Spinal cord (tissue), 10 donors: ENCODE results near the gene LYPD6. TPM values are rescaled to one million over a fixed set of nuclear protein-coding genes. Genes with fewer than 3 reads are reported as not detected.
A peak's percentile ranks its signal among the peaks of the same experiment; 100 is the strongest.

Experiments used
- DNase-seq, 6 donors: peaks; one replicate each; pipeline versions ENCODE4 v3.0.0 to v3.0.0-alpha.2; 2013 to 2015; ENCODE audit warnings: low spot score in 6 of 6, low read depth in 4 of 6
- H3K27ac ChIP-seq: one replicate; pipeline ENCODE4 v1.5.1; 2013; ENCODE audit warnings: low read depth, low read length, control low read depth
- H3K27me3 ChIP-seq: one replicate; pipeline ENCODE4 v1.6.1; 2013; ENCODE audit warnings: low read length; ENCODE audit not compliant: control insufficient read depth, insufficient read depth
- H3K36me3 ChIP-seq: one replicate; pipeline ENCODE4 v1.6.1; 2013; ENCODE audit warnings: low read length; ENCODE audit not compliant: control insufficient read depth, insufficient read depth
- H3K4me1 ChIP-seq: one replicate; pipeline ENCODE4 v1.6.1; 2013; ENCODE audit warnings: low read length; ENCODE audit not compliant: control insufficient read depth, insufficient read depth
- H3K4me3 ChIP-seq: one replicate; pipeline ENCODE4 v1.5.1; 2013; ENCODE audit warnings: low read depth, low read length, control low read depth
- H3K9me3 ChIP-seq: one replicate; pipeline ENCODE4 v1.6.1; 2013; ENCODE audit warnings: low read length; ENCODE audit not compliant: control insufficient read depth, insufficient read depth
- WGBS: methylation state at CpG from one replicate; pipeline ENCODE4 v1.1.5; 2013; ENCODE audit warnings: missing lambda C conversion rate; ENCODE audit not compliant: insufficient coverage; 5-methylcytosine and 5-hydroxymethylcytosine counted together
- polyA plus RNA-seq, 2 donors: library from polyadenylated mRNA; unstranded; fragments of 120-200 nt; gene quantifications; one replicate each; pipeline ENCODE4 v1.2.1, GENCODE V29; 2013; ENCODE audit not compliant: insufficient read length in 2 of 2
- total RNA-seq, 2 donors: library from RNA; depleted of rRNA in 1 of 2; stranded (reverse); fragments of 120-200 nt in 1 of 2; fragments of >200 nt in 1 of 2; gene quantifications; one replicate each; pipeline versions ENCODE4 v1.2.3 to v1.2.4, GENCODE V29; 2013 to 2014
- donor health status: healthy.

LYPD6 gene
- total and polyA plus RNA-seq, 4 donors: 31.0 to 44.8 (median 39.1) TPM

GRCh38 chr2:149415086-149415485 lies 84.7 kb downstream of the LYPD6 start:
- WGBS: 50% methylated on average over 1 of the region's 1 CpG

GRCh38 chr2:149418065-149418464 lies 87.7 kb downstream of the LYPD6 start:
- H3K27me3 ChIP-seq: no peaks in the 10 kb centered on the region
- no peak for DNase-seq
- no peaks in the 10 kb centered on the region for H3K36me3 ChIP-seq
- H3K4me1 ChIP-seq: no peaks in the 10 kb centered on the region
- no peaks in the 10 kb centered on the region for H3K9me3 ChIP-seq
- 60% methylated on average over 1 of the region's 5 CpGs for WGBS
- H3K4me3 ChIP-seq: no peak overlapping the region
- H3K27ac ChIP-seq: no peak overlapping the region

More at GRCh38 chr2:149415086-149415485, 84.7 kb downstream of the LYPD6 start:
- Histone ChIP-seq H3K27me3 (no peaks in the 10 kb centered on the region), H3K36me3 (no peaks in the 10 kb centered on the region), H3K9me3 (no peaks in the 10 kb centered on the region), H3K27ac (no peak overlapping the region), H3K4me3 (no peak overlapping the region), H3K4me1 (no peaks in the 10 kb centered on the region)
- DNase-seq: peak in 1 of 6 donors; percentile 59

GRCh38 chr2:149420053-149420963 lies 89.9 kb downstream of the LYPD6 start:
- 67% methylated on average over 9 of the region's 13 CpGs for WGBS
- H3K9me3 ChIP-seq: no peaks in the 10 kb centered on the region
- no peak overlapping the region for H3K27ac ChIP-seq
- DNase-seq: peak in 1 of 6 donors; percentile 51
- no peaks in the 10 kb centered on the region for H3K36me3 ChIP-seq
- no peak overlapping the region for H3K4me3 ChIP-seq
- H3K4me1 ChIP-seq: no peaks in the 10 kb centered on the region
- no peaks in the 10 kb centered on the region for H3K27me3 ChIP-seq

- 56% methylated on average over 2 of the region's 4 CpGs for WGBS
- no peaks in the 10 kb centered on the region for H3K27me3 ChIP-seq
- DNase-seq: no peak
- H3K4me3 ChIP-seq: no peak overlapping the region
- H3K36me3 ChIP-seq: no peaks in the 10 kb centered on the region
- no peaks in the 10 kb centered on the region for H3K9me3 ChIP-seq
- H3K4me1 ChIP-seq: no peaks in the 10 kb centered on the region
- no peak overlapping the region for H3K27ac ChIP-seq
Measured at GRCh38 chr2:149421791-149422190, 91.4 kb downstream of the LYPD6 start.

- no peaks in the 10 kb centered on the region for H3K27me3 ChIP-seq
- no peaks in the 10 kb centered on the region for H3K9me3 ChIP-seq
- WGBS: 100% methylated on average over 1 of the region's 2 CpGs
- H3K4me1 ChIP-seq: no peaks in the 10 kb centered on the region
- H3K4me3 ChIP-seq: no peak overlapping the region
- H3K27ac ChIP-seq: no peak overlapping the region
- H3K36me3 ChIP-seq: no peaks in the 10 kb centered on the region
- no peak for DNase-seq
Measured at GRCh38 chr2:149422337-149422990, 92.1 kb downstream of the LYPD6 start.

- no peak overlapping the region for H3K4me3 ChIP-seq
- no peak overlapping the region for H3K27ac ChIP-seq
- no peaks in the 10 kb centered on the region for H3K27me3 ChIP-seq
- H3K9me3 ChIP-seq: no peaks in the 10 kb centered on the region
- H3K36me3 ChIP-seq: no peaks in the 10 kb centered on the region
- no peak for DNase-seq
- no peaks in the 10 kb centered on the region for H3K4me1 ChIP-seq
Measured at GRCh38 chr2:149422991-149423338, 92.6 kb downstream of the LYPD6 start.

- Histone ChIP-seq H3K36me3 (no peaks in the 10 kb centered on the region), H3K9me3 (no peaks in the 10 kb centered on the region), H3K4me1 (no peaks in the 10 kb centered on the region), H3K4me3 (no peak overlapping the region), H3K27me3 (no peaks in the 10 kb centered on the region), H3K27ac (no peak overlapping the region)
- no peak for DNase-seq
- 88% methylated on average over 1 of the region's 4 CpGs for WGBS
Measured at GRCh38 chr2:149423630-149424029, 93.2 kb downstream of the LYPD6 start.

GRCh38 chr2:149427387-149427786 lies 97.0 kb downstream of the LYPD6 start:
- Histone ChIP-seq H3K9me3 (peaks cover 4% of the 10 kb centered on the region), H3K36me3 (no peaks in the 10 kb centered on the region), H3K27me3 (no peaks in the 10 kb centered on the region), H3K4me3 (no peak overlapping the region), H3K4me1 (no peaks in the 10 kb centered on the region), H3K27ac (no peak overlapping the region)
- WGBS: no CpG with 5 or more reads among the region's 3 CpGs
- DNase-seq: peak in 1 of 6 donors; percentile 20

GRCh38 chr2:149428783-149429182 lies 98.4 kb downstream of the LYPD6 start:
- H3K4me1 ChIP-seq: no peaks in the 10 kb centered on the region
- H3K36me3 ChIP-seq: no peaks in the 10 kb centered on the region
- DNase-seq: no peak
- 100% methylated on average over 1 of the region's 2 CpGs for WGBS
- no peak overlapping the region for H3K4me3 ChIP-seq
- H3K27me3 ChIP-seq: no peaks in the 10 kb centered on the region
- H3K27ac ChIP-seq: no peak overlapping the region
- peaks cover 4% of the 10 kb centered on the region for H3K9me3 ChIP-seq
